Lower leg skin (tissue), 4 donors: ENCODE measurements around the gene KMT2D. TPM values are rescaled to one million over a fixed set of nuclear protein-coding genes. Genes with fewer than 3 reads are reported as not detected.

Source experiments
- DNase-seq, 2 donors: peaks; one replicate each; pipeline ENCODE4 v3.0.0-alpha.2; 2019; ENCODE audit warnings: low spot score in 2 of 2
- H3K4me3 ChIP-seq: fragments of 200-600 bp; sonication (generic); 2 replicates; pipeline ENCODE4 v1.5.1; 2017; ENCODE audit warnings: mild to moderate bottlenecking, low read depth; ENCODE audit not compliant: poor library complexity, severe bottlenecking
- CTCF ChIP-seq, 3 donors: fragments of 450-650 bp; IDR thresholded peaks; one replicate each; pipeline ENCODE4 v1.5.1; 2016; ENCODE audit warnings: antibody characterized with exemption in 3 of 3, mild to moderate bottlenecking in 3 of 3, moderate library complexity in 2 of 3
- POLR2A ChIP-seq, 2 donors: fragments of 450-650 bp; IDR thresholded peaks; one replicate each; pipeline ENCODE4 v1.6.1; 2016 to 2017; ENCODE audit warnings: antibody characterized with exemption in 2 of 2, mild to moderate bottlenecking in 1 of 2, moderate library complexity in 1 of 2
- WGBS, 2 donors: methylation state at CpG; one replicate each; pipeline ENCODE4 v1.1.5; 2018; 5-methylcytosine and 5-hydroxymethylcytosine counted together
- intact Hi-C: fragments of 100-400 bp; cut with DNase I; formaldehyde crosslinking; loops from one replicate; pipeline ENCODE4 v1.15.0; 2023; ENCODE audit warnings: low total_unique reads
- total RNA-seq, 4 donors: library from RNA; depleted of rRNA; stranded (reverse); fragments of >200 nt; gene quantifications; one replicate each; pipeline ENCODE4 v1.1.0, GENCODE V29; 2016

Gene KMT2D
- total RNA-seq, 4 donors from 2014 or later, result 43.2 to 169 (median 79.6) TPM

GRCh38 chr12:49104822-49105221 is 44.2 kb upstream of the KMT2D start:
- no peak for DNase-seq
- WGBS, 2 donors, result 61 to 83% methylated on average over 3 of the region's 3 CpGs
- intact Hi-C loops, result no loop called here
- H3K4me3 ChIP-seq, result no peak overlapping the region
- TF ChIP-seq CTCF (IDR thresholded peaks at IDR 0.05), result no peak
- TF ChIP-seq POLR2A (IDR thresholded peaks at IDR 0.05), result no peak

GRCh38 chr12:49100380-49100779 is 39.8 kb upstream of the KMT2D start:
- intact Hi-C loops, result no loop called here
- no peak for TF ChIP-seq CTCF (IDR thresholded peaks at IDR 0.05)
- no peak for TF ChIP-seq POLR2A (IDR thresholded peaks at IDR 0.05)
- DNase-seq, result no peak
- WGBS, 2 donors, result 91 to 96% methylated on average over 6 of the region's 6 CpGs
- H3K4me3 ChIP-seq, result no peak overlapping the region

GRCh38 chr12:49098703-49099102 is 38.1 kb upstream of the KMT2D start:
- no peak for TF ChIP-seq CTCF (IDR thresholded peaks at IDR 0.05)
- no peak for TF ChIP-seq POLR2A (IDR thresholded peaks at IDR 0.05)
- intact Hi-C loops, result no loop called here
- no peak for DNase-seq
- H3K4me3 ChIP-seq, result no peak overlapping the region
- WGBS, 2 donors, result 82 to 87% methylated on average over 2 of the region's 2 CpGs

- intact Hi-C loops, result no loop called here
- WGBS, 2 donors, result 59 to 62% methylated on average over 4 of the region's 4 CpGs
- TF ChIP-seq CTCF (IDR thresholded peaks at IDR 0.05), result no peak
- no peak for TF ChIP-seq POLR2A (IDR thresholded peaks at IDR 0.05)
- H3K4me3 ChIP-seq, result no peak overlapping the region
- DNase-seq, result no peak
Measured at GRCh38 chr12:49098035-49098451, 37.4 kb upstream of the KMT2D start.

GRCh38 chr12:49097381-49097780 is 36.8 kb upstream of the KMT2D start:
- intact Hi-C loops, result no loop called here
- DNase-seq, result no peak
- H3K4me3 ChIP-seq, result no peak overlapping the region
- TF ChIP-seq CTCF (IDR thresholded peaks at IDR 0.05) (no peak), POLR2A (IDR thresholded peaks at IDR 0.05) (no peak)
- 90 to 96% methylated on average over 3 of the region's 3 CpGs for WGBS, 2 donors

- WGBS, 2 donors, result 47 to 54% methylated on average over 2 of the region's 2 CpGs
- no peak for DNase-seq
- intact Hi-C loops, result no loop called here
- H3K4me3 ChIP-seq, result no peak overlapping the region
- no peak for TF ChIP-seq POLR2A (IDR thresholded peaks at IDR 0.05)
- no peak for TF ChIP-seq CTCF (IDR thresholded peaks at IDR 0.05)
Measured at GRCh38 chr12:49094975-49095365, 34.4 kb upstream of the KMT2D start.
